ENCODE data around the gene AKAP1. TPM values are rescaled to one million over a fixed set of nuclear protein-coding genes. Genes with fewer than 3 reads are reported as not detected.

The AKAP1 gene
- total and polyA plus RNA-seq, 9 of the 15 experiments (the other 6 are each of a cell fraction or from before 2014, with no cell fraction given) = 12.9 to 63.8 (median 36.4) TPM

DNA sequence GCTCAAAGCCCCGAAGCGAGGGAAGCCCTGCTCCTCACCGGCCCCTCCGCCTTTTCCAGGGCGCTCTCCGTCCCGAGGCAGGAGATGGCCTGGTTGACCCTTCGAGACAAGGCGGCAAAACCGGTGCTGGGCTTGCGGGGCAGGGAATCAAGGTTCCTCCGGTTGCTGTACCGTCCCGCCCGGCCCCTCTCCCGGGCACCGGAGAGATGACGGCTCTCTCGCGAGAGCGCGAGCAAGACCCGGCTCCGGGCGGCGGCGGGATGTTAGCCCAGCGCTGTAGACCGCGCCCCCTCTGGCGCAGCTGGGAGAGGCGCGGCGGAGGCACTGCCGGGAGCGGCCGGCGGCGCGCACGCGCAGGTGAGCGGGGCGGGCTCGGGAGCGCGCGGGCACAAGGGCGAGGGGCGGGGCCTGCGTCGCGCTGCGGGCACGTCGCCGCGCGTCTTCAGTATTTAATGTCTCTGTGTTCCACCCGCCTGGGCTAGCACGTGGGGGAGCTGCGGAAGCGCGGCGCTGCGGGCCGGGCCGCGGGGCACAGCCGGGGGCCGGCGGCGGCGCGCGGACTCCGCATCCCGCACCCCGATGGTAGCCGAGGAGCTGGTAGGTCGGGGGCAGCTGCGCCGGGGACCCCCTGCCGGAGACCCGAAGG is at the start of gene AKAP1 (continued):
- TF ChIP-seq, protein P1, sequence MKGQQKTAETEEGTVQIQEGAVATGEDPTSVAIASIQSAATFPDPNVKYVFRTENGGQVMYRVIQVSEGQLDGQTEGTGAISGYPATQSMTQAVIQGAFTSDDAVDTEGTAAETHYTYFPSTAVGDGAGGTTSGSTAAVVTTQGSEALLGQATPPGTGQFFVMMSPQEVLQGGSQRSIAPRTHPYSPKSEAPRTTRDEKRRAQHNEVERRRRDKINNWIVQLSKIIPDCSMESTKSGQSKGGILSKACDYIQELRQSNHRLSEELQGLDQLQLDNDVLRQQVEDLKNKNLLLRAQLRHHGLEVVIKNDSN (CRISPR knock-in tag; IDR thresholded peaks at IDR 0.05) = 0 out of 2 replicates have a peak, but pooled peaks have one; percentile 9
- TF ChIP-seq NRF1 (conservative IDR thresholded peaks at IDR 0.05 in 1 of 2, IDR thresholded peaks at IDR 0.05 in 1 of 2) (peak; percentile 92 to 95), ELF1 (tag; IDR thresholded peaks at IDR 0.05) (no peak), NFIC (IDR thresholded peaks at IDR 0.05) (peak; percentile 67), MNT (conservative IDR thresholded peaks at IDR 0.05) (no peak), RBFOX2 (IDR thresholded peaks at IDR 0.05; ENCODE audit: low read depth, low read length) (peak; percentile 89), TCFL5 (CRISPR knock-in tag; conservative IDR thresholded peaks at IDR 0.05) (no peak), ZSCAN29 (IDR thresholded peaks at IDR 0.05) (no peak), TEAD1 (CRISPR knock-in tag; IDR thresholded peaks at IDR 0.05) (peak; percentile 52 to 71; a peak in 2 of 4 replicates), ZBTB40 (IDR thresholded peaks at IDR 0.05) (no peak; the same call in 1 of the 2 replicates), ZBTB40 (CRISPR knock-in tag; IDR thresholded peaks at IDR 0.05) (no peak), CBX3 (IDR thresholded peaks at IDR 0.05; ENCODE audit: borderline replicate concordance in 1 of 2, low read length in 2 of 2) (no peak)
- TF ChIP-seq, protein P2, sequence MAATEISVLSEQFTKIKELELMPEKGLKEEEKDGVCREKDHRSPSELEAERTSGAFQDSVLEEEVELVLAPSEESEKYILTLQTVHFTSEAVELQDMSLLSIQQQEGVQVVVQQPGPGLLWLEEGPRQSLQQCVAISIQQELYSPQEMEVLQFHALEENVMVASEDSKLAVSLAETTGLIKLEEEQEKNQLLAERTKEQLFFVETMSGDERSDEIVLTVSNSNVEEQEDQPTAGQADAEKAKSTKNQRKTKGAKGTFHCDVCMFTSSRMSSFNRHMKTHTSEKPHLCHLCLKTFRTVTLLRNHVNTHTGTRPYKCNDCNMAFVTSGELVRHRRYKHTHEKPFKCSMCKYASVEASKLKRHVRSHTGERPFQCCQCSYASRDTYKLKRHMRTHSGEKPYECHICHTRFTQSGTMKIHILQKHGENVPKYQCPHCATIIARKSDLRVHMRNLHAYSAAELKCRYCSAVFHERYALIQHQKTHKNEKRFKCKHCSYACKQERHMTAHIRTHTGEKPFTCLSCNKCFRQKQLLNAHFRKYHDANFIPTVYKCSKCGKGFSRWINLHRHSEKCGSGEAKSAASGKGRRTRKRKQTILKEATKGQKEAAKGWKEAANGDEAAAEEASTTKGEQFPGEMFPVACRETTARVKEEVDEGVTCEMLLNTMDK (IDR thresholded peaks at IDR 0.05; ENCODE audit: borderline replicate concordance, insufficient read depth, low read depth, low read length, poor library complexity, severe bottlenecking) = peak; percentile 97

All from K562 (cell line).